Heart left ventricle (tissue), 13 donors: Measurements from ENCODE around the gene SLC5A10.

Experiments used
- CTCF ChIP-seq, 12 donors: fragments of 200-600 bp; sonication (generic) in 4 of 12; IDR thresholded peaks; one replicate each; pipeline versions ENCODE4 v1.5.0 to v1.8.0; 2018 to 2022; ENCODE audit warnings: antibody characterized with exemption in 12 of 12, mild to moderate bottlenecking in 5 of 12
- POLR2A ChIP-seq, 2 donors: fragments of 450-650 bp; IDR thresholded peaks; one replicate each; pipeline ENCODE4 v1.6.1; 2017; ENCODE audit warnings: antibody characterized with exemption in 2 of 2, mild to moderate bottlenecking in 2 of 2, moderate library complexity in 2 of 2
- donor health status: ischemic (EF 13 %, LVEDD 7.1; RV severe dilation, severe dysfunction).
- donor health status: DM: no; HTN: yes; CAD: no.
- donor health status: DM: no; HTN: no; CAD: no.
- donor health status: ischemic (EF 25% LVEDD 6.9; RV normal size, moderate dysfunction).
- donor health status: ischemic (EF 25% LVEDD 5.7; RV mildly dilated, moderate dysfunction).
- donor health status: ischemic (EF 35%, LVEDD 5.7; RV mildly dilated, moderate dysfunction).
- donor health status: nonischemic (EF 11% LVEDD 7.7; RV severe dilation, severe dysfunction).
- donor health status: DM: yes; HTN: yes; CAD: no.
- donor health status: PGD.
- donor health status: ischemic (EF 29% LVEDD 5.4; RV normal size, mild dysfunction).
- donor health status: nonischemic (EF 23%, LVEDD 6.1; RV moderate dilation, normal function).

DNA sequence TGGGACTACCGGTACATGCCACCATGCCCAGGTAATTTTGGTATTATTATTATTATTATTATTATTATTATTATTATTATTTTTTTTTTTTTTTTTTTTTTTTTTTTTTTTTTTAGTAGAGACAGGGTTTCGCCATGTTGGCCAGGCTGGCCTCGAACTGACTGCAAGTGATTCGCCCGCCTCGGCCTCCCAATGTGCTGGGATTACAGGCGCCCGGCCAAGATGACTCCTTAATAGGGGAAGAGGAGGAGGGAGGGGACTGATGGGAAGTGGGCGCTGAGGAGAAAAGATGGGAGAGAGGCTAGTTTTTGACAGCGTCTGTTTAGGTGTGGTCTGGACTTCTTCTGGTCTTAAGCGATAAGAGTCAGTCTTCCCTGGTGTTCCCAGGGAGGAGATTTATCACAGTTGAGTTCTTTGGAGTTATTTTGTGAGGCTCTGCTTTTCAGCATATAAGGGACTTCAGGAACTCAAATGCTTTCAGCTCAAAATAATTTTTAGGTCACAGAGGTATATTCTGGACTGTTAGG is 34.4 kb upstream of the SLC5A10 start:
- TF ChIP-seq CTCF (IDR thresholded peaks at IDR 0.05) = no peak
- TF ChIP-seq POLR2A (IDR thresholded peaks at IDR 0.05) = no peak
